Thoracic aorta (tissue), 2 donors: ENCODE results near the gene NR2E1. TPM values are rescaled to one million over a fixed set of nuclear protein-coding genes. Genes with fewer than 3 reads are reported as not detected.

Source experiments
- ATAC-seq: fragments of 150-250 bp; one replicate; pipeline ENCODE4 v1.8.0; 2017; ENCODE audit warnings: low read depth; ENCODE audit not compliant: insufficient number of reproducible peaks, low FRiP score
- DNase-seq: peaks from one replicate; pipeline ENCODE4 v3.0.0-alpha.2; 2020; ENCODE audit warnings: low spot score
- H3K27ac ChIP-seq, 2 donors: fragments of 200-600 bp; sonication (generic); 1 replicate in 1 of 2; 2 replicates in 1 of 2; pipeline ENCODE4 v1.5.1; 2016; ENCODE audit warnings: mild to moderate bottlenecking in 2 of 2, moderate library complexity in 2 of 2
- H3K27me3 ChIP-seq: fragments of 200-600 bp; sonication (generic); replicated peaks from 2 replicates; pipeline ENCODE4 v1.6.0; 2016; ENCODE audit warnings: mild to moderate bottlenecking; ENCODE audit not compliant: insufficient read depth
- H3K36me3 ChIP-seq: fragments of 200-600 bp; sonication (generic); one replicate; pipeline ENCODE4 v1.5.1; 2016
- H3K4me1 ChIP-seq, 2 donors: fragments of 200-600 bp; sonication (generic); 1 replicate in 1 of 2; 2 replicates in 1 of 2; pipeline versions ENCODE4 v1.5.1 to v1.6.0; 2016; ENCODE audit warnings: low read depth in 2 of 2, mild to moderate bottlenecking in 1 of 2; ENCODE audit not compliant: control insufficient read depth in 1 of 2
- H3K4me3 ChIP-seq: fragments of 200-600 bp; sonication (generic); 2 replicates; pipeline ENCODE4 v1.5.1; 2016; ENCODE audit warnings: mild to moderate bottlenecking
- H3K9me3 ChIP-seq: fragments of 200-600 bp; sonication (generic); 2 replicates; pipeline ENCODE4 v1.5.1; 2016
- CTCF ChIP-seq: fragments of 200-600 bp; sonication (generic); IDR thresholded peaks from one replicate; pipeline ENCODE4 v1.5.1; 2019; ENCODE audit warnings: antibody characterized with exemption
- total RNA-seq, 2 donors: library from RNA; depleted of rRNA; stranded (reverse); fragments of >200 nt; gene quantifications; one replicate each; pipeline versions ENCODE4 v1.1.0 to v1.2.3, GENCODE V29; 2016

NR2E1 gene
- total RNA-seq, 2 donors from 2014 or later = not detected

- no peak for ATAC-seq
- Histone ChIP-seq H3K27ac (no peak overlapping the region), H3K27me3 (peaks cover 15% of the 10 kb centered on the region), H3K4me3 (no peak overlapping the region), H3K9me3 (no peaks in the 10 kb centered on the region), H3K36me3 (no peaks in the 10 kb centered on the region), H3K4me1 (peaks cover 9 to 11% of the 10 kb centered on the region in 2 donors)
- TF ChIP-seq CTCF = no peak
- DNase-seq = no peak
Measured at GRCh38 chr6:108180266-108180665, 14.4 kb downstream of the NR2E1 start.

GRCh38 chr6:108180776-108181175, 15.0 kb downstream of the NR2E1 start:
- no peak for TF ChIP-seq CTCF
- Histone ChIP-seq H3K27ac (no peak overlapping the region), H3K4me1 (peaks cover 5 to 6% of the 10 kb centered on the region in 2 donors), H3K9me3 (no peaks in the 10 kb centered on the region), H3K27me3 (peaks cover 10% of the 10 kb centered on the region), H3K4me3 (no peak overlapping the region), H3K36me3 (no peaks in the 10 kb centered on the region)
- ATAC-seq = no peak
- no peak for DNase-seq

- no peaks in the 10 kb centered on the region for H3K36me3 ChIP-seq
- H3K4me3 ChIP-seq = no peak overlapping the region
- H3K4me1 ChIP-seq = no peaks in the 10 kb centered on the region
- no peak for TF ChIP-seq CTCF
- no peaks in the 10 kb centered on the region for H3K27me3 ChIP-seq
- DNase-seq (no peak), ATAC-seq (no peak)
- H3K9me3 ChIP-seq = no peaks in the 10 kb centered on the region
- no peak overlapping the region for H3K27ac ChIP-seq
Measured at GRCh38 chr6:108186226-108186625, 20.4 kb downstream of the NR2E1 start.

GRCh38 chr6:108187519-108187918, 21.7 kb downstream of the NR2E1 start:
- no peak overlapping the region for H3K27ac ChIP-seq
- H3K27me3 ChIP-seq = no peaks in the 10 kb centered on the region
- ATAC-seq (no peak), DNase-seq (no peak)
- no peaks in the 10 kb centered on the region for H3K9me3 ChIP-seq
- H3K36me3 ChIP-seq = no peaks in the 10 kb centered on the region
- no peak for TF ChIP-seq CTCF
- no peaks in the 10 kb centered on the region for H3K4me1 ChIP-seq
- no peak overlapping the region for H3K4me3 ChIP-seq

- ATAC-seq (no peak), DNase-seq (no peak)
- Histone ChIP-seq H3K27ac (no peak overlapping the region), H3K4me3 (no peak overlapping the region), H3K9me3 (no peaks in the 10 kb centered on the region), H3K36me3 (no peaks in the 10 kb centered on the region), H3K4me1 (no peaks in the 10 kb centered on the region), H3K27me3 (no peaks in the 10 kb centered on the region)
- TF ChIP-seq CTCF = no peak
Measured at GRCh38 chr6:108193131-108193530, 27.3 kb downstream of the NR2E1 start.
